IMR-90 (cell line): ENCODE results near the gene SSBP3. TPM values are rescaled to one million over a fixed set of nuclear protein-coding genes. Genes with fewer than 3 reads are reported as not detected.

Source experiments
- ATAC-seq: fragments of 200-7000 bp; cut with Tn5 transposase; 2 replicates; pipeline ENCODE4 v1.9.1; 2020; ENCODE audit warnings: low read depth, mild to moderate bottlenecking, moderate library complexity
- BruUV-seq: library from RNA; stranded (reverse); fragments of 400-500 nt; replicated peaks from 2 replicates; lab custom pipeline; 2021; lab: Mats Ljungman, UMichigan
- CTCF ChIA-PET: fragments of 300-600 bp; formaldehyde crosslinking; extraction: SDS; loops from one replicate; lab custom pipeline; 2021; ENCODE audit warnings: antibody characterized with exemption; lab: Yijun Ruan, JAX
- POLR2A ChIA-PET: fragments of 300-600 bp; sonication (Branson Sonifier 250); formaldehyde crosslinking; loops from one replicate; lab custom pipeline; 2022; ENCODE audit warnings: antibody characterized with exemption; ENCODE audit not compliant: unreplicated experiment; lab: Charles Lee
- DNase-seq: peaks from one replicate; pipeline ENCODE4 v3.0.0; 2013
- H2AFZ ChIP-seq: replicated peaks from 2 replicates; pipeline ENCODE3; 2013; ENCODE audit warnings: low read length, mild to moderate bottlenecking; ENCODE audit not compliant: poor library complexity
- H2AK5ac ChIP-seq: 2 replicates; pipeline ENCODE4 v1.6.1; 2013; ENCODE audit warnings: low read depth, low read length, inconsistent platforms
- H2AK9ac ChIP-seq: replicated peaks from 2 replicates; pipeline ENCODE3; 2013; ENCODE audit warnings: mild to moderate bottlenecking, low read depth, low read length, moderate library complexity; ENCODE audit not compliant: poor library complexity
- H2BK120ac ChIP-seq: 2 replicates; pipeline ENCODE4 v1.6.1; 2013; ENCODE audit warnings: low read depth, low read length, inconsistent platforms
- H2BK15ac ChIP-seq: 3 replicates; pipeline ENCODE4 v1.6.1; 2013; ENCODE audit warnings: low read depth, low read length, inconsistent platforms
- H2BK20ac ChIP-seq: 2 replicates; pipeline ENCODE4 v1.6.1; 2013; ENCODE audit warnings: low read depth, mild to moderate bottlenecking, inconsistent platforms, low read length, moderate library complexity
- H2BK5ac ChIP-seq: 2 replicates; pipeline ENCODE4 v1.6.1; 2013; ENCODE audit warnings: mild to moderate bottlenecking, low read depth, low read length, inconsistent platforms; ENCODE audit not compliant: poor library complexity, severe bottlenecking
- H3K14ac ChIP-seq: replicated peaks from 2 replicates; pipeline ENCODE4 v1.6.1; 2013; ENCODE audit warnings: low read depth, low read length, inconsistent platforms
- H3K18ac ChIP-seq: 2 replicates; pipeline ENCODE4 v1.6.1; 2013; ENCODE audit warnings: low read depth, low read length, control low read depth
- H3K23ac ChIP-seq: 2 replicates; pipeline ENCODE4 v1.6.1; 2013; ENCODE audit warnings: low read depth, low read length, inconsistent platforms
- H3K27ac ChIP-seq: 2 replicates; pipeline ENCODE4 v1.5.1; 2013; ENCODE audit warnings: mild to moderate bottlenecking, control low read depth, low read length; ENCODE audit not compliant: insufficient read depth
- H3K27me3 ChIP-seq: 2 replicates; pipeline ENCODE4 v1.6.1; 2013; ENCODE audit warnings: low read length; ENCODE audit not compliant: control insufficient read depth, insufficient read depth
- H3K36me3 ChIP-seq: 2 replicates; pipeline ENCODE4 v1.6.1; 2013; ENCODE audit warnings: low read length, mixed read lengths; ENCODE audit not compliant: control insufficient read depth, insufficient read depth
- H3K4ac ChIP-seq: 2 replicates; pipeline ENCODE4 v1.6.1; 2013; ENCODE audit warnings: low read depth, low read length, inconsistent platforms
- H3K4me1 ChIP-seq: 2 replicates; pipeline ENCODE4 v1.6.1; 2013; ENCODE audit warnings: low read length, mixed read lengths; ENCODE audit not compliant: control insufficient read depth, insufficient read depth
- H3K4me2 ChIP-seq: 2 replicates; pipeline ENCODE4 v1.6.1; 2013; ENCODE audit warnings: low read depth, mild to moderate bottlenecking, control low read depth, low read length, moderate library complexity
- H3K4me3 ChIP-seq: 2 replicates; pipeline ENCODE4 v1.5.1; 2013; ENCODE audit warnings: low read depth, mild to moderate bottlenecking, control low read depth, low read length, moderate library complexity; ENCODE audit not compliant: insufficient read depth
- H3K56ac ChIP-seq: 2 replicates; pipeline ENCODE4 v1.6.1; 2013; ENCODE audit warnings: low read length, inconsistent platforms; ENCODE audit not compliant: insufficient read depth; ENCODE audit errors: extremely low read depth
- H3K79me1 ChIP-seq, 2 experiments: 2 replicates each; pipeline ENCODE4 v1.6.1; 2013; ENCODE audit warnings: low read length in 2 of 2, inconsistent platforms in 1 of 2, low read depth in 1 of 2
- H3K9ac ChIP-seq: 2 replicates; pipeline ENCODE4 v1.6.1; 2013; ENCODE audit warnings: low read depth, low read length, control low read depth
- H3K9me1 ChIP-seq: 2 replicates; pipeline ENCODE4 v1.6.1; 2013; ENCODE audit warnings: low read length, inconsistent platforms; ENCODE audit not compliant: insufficient read depth
- H3K9me3 ChIP-seq: 2 replicates; pipeline ENCODE4 v1.6.1; 2013; ENCODE audit warnings: low read length; ENCODE audit not compliant: control insufficient read depth, insufficient read depth
- H4K20me1 ChIP-seq: 2 replicates; pipeline ENCODE4 v1.6.1; 2013; ENCODE audit warnings: low read length, inconsistent platforms; ENCODE audit not compliant: insufficient read depth
- H4K5ac ChIP-seq: 2 replicates; pipeline ENCODE4 v1.6.1; 2013; ENCODE audit warnings: mild to moderate bottlenecking, low read depth, low read length, control low read depth
- H4K8ac ChIP-seq, 2 experiments: 2 replicates each; pipeline ENCODE4 v1.6.1; 2013; ENCODE audit warnings: low read depth in 2 of 2, low read length in 2 of 2, control low read depth in 1 of 2, inconsistent platforms in 1 of 2
- H4K91ac ChIP-seq: 2 replicates; pipeline ENCODE4 v1.6.1; 2013; ENCODE audit warnings: low read depth, low read length, inconsistent platforms; ENCODE audit not compliant: insufficient read depth
- CTCF ChIP-seq: conservative IDR thresholded peaks from 2 replicates; pipeline ENCODE4 v1.5.1; 2012; ENCODE audit warnings: mild to moderate bottlenecking, low read depth, low read length, improper control_type of control experiment
- MAZ ChIP-seq: IDR thresholded peaks from 2 replicates; pipeline ENCODE4 v1.6.1; 2012; ENCODE audit warnings: low read depth, mild to moderate bottlenecking, low read length, improper control_type of control experiment, moderate library complexity, borderline replicate concordance
- MXI1 ChIP-seq: IDR thresholded peaks from 2 replicates; pipeline ENCODE4 v1.6.1; 2012; ENCODE audit warnings: low read depth, mild to moderate bottlenecking, low read length, moderate library complexity, borderline replicate concordance
- NFE2L2 ChIP-seq: fragments of 150-350 bp; IDR thresholded peaks from 2 replicates; pipeline ENCODE4 v1.6.1; 2016; ENCODE audit warnings: low read depth, mild to moderate bottlenecking, low read length
- POLR2A ChIP-seq: IDR thresholded peaks from 2 replicates; pipeline ENCODE4 v1.6.1; 2012; ENCODE audit warnings: mild to moderate bottlenecking, low read depth, low read length
- RAD21 ChIP-seq: IDR thresholded peaks from 2 replicates; pipeline ENCODE4 v1.6.1; 2012; ENCODE audit warnings: low read length, improper control_type of control experiment
- RCOR1 ChIP-seq: IDR thresholded peaks from 2 replicates; pipeline ENCODE4 v1.6.1; 2012; ENCODE audit warnings: mild to moderate bottlenecking, low read length, improper control_type of control experiment; ENCODE audit not compliant: insufficient replicate concordance
- RFX5 ChIP-seq: IDR thresholded peaks from 2 replicates; pipeline ENCODE4 v1.8.0; 2012; ENCODE audit warnings: low read depth, mild to moderate bottlenecking, low read length, moderate library complexity
- WGBS, 2 experiments: methylation state at CpG; one replicate each; pipeline versions ENCODE4 v1.1.5 to v1.1.7; 2013; ENCODE audit warnings: missing lambda C conversion rate in 2 of 2; ENCODE audit not compliant: insufficient read length in 1 of 2; ENCODE audit errors: extremely low coverage in 2 of 2; 5-methylcytosine and 5-hydroxymethylcytosine counted together
- dilution Hi-C: fragments of 300-500 bp; cut with HindIII; formaldehyde crosslinking; loops from one replicate; pipeline ENCODE4 v1.14.3; 2018; ENCODE audit warnings: low sequenced_read_pairs; ENCODE audit not compliant: unreplicated experiment
- in situ Hi-C: fragments of 300-500 bp; cut with MboI; formaldehyde crosslinking; loops from 3 replicates; pipeline ENCODE4 v1.14.3; 2019; ENCODE audit warnings: low sequenced_read_pairs, inconsistent platforms, mixed read lengths
- intact Hi-C: fragments of 100-400 bp; cut with micrococcal nuclease; formaldehyde crosslinking; loops from 2 replicates; pipeline ENCODE4 v1.10.0; 2022
- polyA plus RNA-seq, 3 experiments: library from polyadenylated mRNA; depleted of rRNA; stranded (reverse); fragments of >200 nt; gene quantifications; 2 replicates each; pipeline ENCODE4 v1.2.3, GENCODE V29; 2012; ENCODE audit warnings: low replicate concordance in 1 of 3
- total RNA-seq: library from RNA; depleted of rRNA; stranded (reverse); fragments of >200 nt; gene quantifications from 2 replicates; pipeline ENCODE4 v1.2.3, GENCODE V29; 2012

The SSBP3 gene
- total and polyA plus RNA-seq, 2 of the 4 experiments (the other 2 are of a cell fraction): 10.9 to 39.6 TPM

GRCh38 chr1:54239035-54239383 lies 167.2 kb downstream of the SSBP3 start:
- in situ Hi-C loops (no loop called here), intact Hi-C loops (no loop called here), dilution Hi-C loops (no loop called here)
- H3K36me3 ChIP-seq: peaks cover 61% of the 10 kb centered on the region
- no peak overlapping the region for H3K27ac ChIP-seq
- H3K4me3 ChIP-seq: no peak overlapping the region
- no peak overlapping the region for H2AFZ ChIP-seq
- H4K5ac ChIP-seq: no peak overlapping the region
- CTCF ChIA-PET: no interaction called here
- TF ChIP-seq POLR2A: no peak
- no peak for TF ChIP-seq NFE2L2
- no peak for TF ChIP-seq RAD21
- no peak for TF ChIP-seq MAZ
- no peak for TF ChIP-seq RCOR1
- TF ChIP-seq MXI1: no peak
- TF ChIP-seq RFX5: no peak
- TF ChIP-seq CTCF: no peak
- no peak overlapping the region for H3K56ac ChIP-seq
- DNase-seq: no peak
- no peaks in the 10 kb centered on the region for H3K4me1 ChIP-seq
- no peak overlapping the region for H2AK9ac ChIP-seq
- no peak overlapping the region for H3K23ac ChIP-seq
- H3K18ac ChIP-seq: no peak overlapping the region
- H2BK15ac ChIP-seq: no peak overlapping the region
- WGBS, 2 experiments: no CpG with 5 or more reads among the region's 5 CpGs
- POLR2A ChIA-PET: no interaction called here
- H3K9me3 ChIP-seq: no peaks in the 10 kb centered on the region
- peaks cover 8% of the 10 kb centered on the region; the same call in 1 of the 2 replicates for H3K9me1 ChIP-seq
- no peak overlapping the region for H4K8ac ChIP-seq
- H4K20me1 ChIP-seq: no peaks in the 10 kb centered on the region
- no peak overlapping the region for H2BK120ac ChIP-seq
- no peak overlapping the region for H2BK20ac ChIP-seq
- H3K9ac ChIP-seq: no peak overlapping the region
- H3K27me3 ChIP-seq: no peaks in the 10 kb centered on the region
- ATAC-seq: no peak
- H2AK5ac ChIP-seq: no peak overlapping the region
- BruUV-seq: no TSS peak
- H3K4me2 ChIP-seq: no peak overlapping the region
- no peak overlapping the region for H4K91ac ChIP-seq
- no peak overlapping the region for H2BK5ac ChIP-seq
- peaks cover 4% of the 10 kb centered on the region in 2 experiments; a peak in 2 of 4 replicates for H3K79me1 ChIP-seq
- H3K4ac ChIP-seq: no peak overlapping the region
- no peak overlapping the region for H3K14ac ChIP-seq
